GM12872 (cell line): ENCODE data around the gene TLE4.

Source experiments
- TF ChIP-seq, protein P1 (sequence below): IDR thresholded peaks from 3 replicates; pipeline ENCODE4 v1.5.1; 2011; ENCODE audit warnings: low read depth, mild to moderate bottlenecking, low read length, moderate library complexity; ENCODE audit not compliant: insufficient read depth

Gene TLE4

DNA sequence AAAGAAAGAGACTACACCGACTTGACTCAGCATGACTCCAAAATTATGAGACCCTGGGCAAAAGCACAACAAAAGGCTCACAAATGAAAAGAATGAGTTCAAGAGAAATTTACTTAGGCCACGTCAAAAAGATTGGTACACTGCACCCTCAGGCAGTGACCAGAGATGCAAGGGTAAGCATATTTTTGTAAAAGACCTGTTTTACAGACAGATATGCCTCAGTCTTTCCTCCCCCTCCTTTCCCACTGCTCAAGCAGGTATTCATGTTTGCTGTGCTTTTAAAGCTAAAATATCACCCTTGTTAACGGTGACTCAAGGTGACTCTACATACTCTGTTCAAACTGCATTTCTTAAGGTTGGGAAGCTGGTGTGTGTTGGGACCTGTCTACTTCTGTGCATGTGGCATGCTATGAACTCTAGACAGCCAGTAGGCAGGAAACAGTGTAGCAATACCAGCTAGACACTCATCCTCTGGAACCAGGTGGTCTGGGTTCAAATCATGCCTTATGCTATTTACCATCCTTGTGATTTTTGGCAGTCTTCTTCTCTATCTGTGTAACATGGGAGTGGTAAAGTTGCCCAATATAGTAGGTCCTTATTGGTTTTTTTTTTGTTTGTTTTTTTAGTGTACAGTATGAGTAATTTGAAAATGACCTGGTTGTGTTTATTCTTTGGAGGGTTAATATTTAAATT is 98.7 kb downstream of the TLE4 start:
- TF ChIP-seq, protein P1, sequence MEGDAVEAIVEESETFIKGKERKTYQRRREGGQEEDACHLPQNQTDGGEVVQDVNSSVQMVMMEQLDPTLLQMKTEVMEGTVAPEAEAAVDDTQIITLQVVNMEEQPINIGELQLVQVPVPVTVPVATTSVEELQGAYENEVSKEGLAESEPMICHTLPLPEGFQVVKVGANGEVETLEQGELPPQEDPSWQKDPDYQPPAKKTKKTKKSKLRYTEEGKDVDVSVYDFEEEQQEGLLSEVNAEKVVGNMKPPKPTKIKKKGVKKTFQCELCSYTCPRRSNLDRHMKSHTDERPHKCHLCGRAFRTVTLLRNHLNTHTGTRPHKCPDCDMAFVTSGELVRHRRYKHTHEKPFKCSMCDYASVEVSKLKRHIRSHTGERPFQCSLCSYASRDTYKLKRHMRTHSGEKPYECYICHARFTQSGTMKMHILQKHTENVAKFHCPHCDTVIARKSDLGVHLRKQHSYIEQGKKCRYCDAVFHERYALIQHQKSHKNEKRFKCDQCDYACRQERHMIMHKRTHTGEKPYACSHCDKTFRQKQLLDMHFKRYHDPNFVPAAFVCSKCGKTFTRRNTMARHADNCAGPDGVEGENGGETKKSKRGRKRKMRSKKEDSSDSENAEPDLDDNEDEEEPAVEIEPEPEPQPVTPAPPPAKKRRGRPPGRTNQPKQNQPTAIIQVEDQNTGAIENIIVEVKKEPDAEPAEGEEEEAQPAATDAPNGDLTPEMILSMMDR, result no peak

DNA sequence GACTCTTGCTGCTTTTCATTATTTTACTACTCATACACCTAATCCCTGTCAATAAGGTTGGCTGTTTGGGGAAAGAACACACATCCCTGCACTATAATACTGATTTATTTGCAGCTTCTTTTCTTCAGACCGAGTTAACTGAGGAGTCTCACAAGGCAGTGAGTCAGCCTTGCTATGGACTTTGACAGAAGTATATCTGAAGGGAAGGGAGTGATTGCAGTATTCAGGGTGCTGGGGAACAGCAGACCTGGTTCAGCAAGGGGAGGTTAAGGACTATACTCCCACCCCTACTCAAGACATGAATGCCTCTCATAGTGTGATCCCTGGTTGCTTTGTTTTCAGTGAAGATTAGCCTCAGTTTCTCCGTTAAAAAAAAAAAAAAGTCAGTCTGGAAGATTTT is 99.8 kb downstream of the TLE4 start:
- TF ChIP-seq, protein P1, result no peak

DNA sequence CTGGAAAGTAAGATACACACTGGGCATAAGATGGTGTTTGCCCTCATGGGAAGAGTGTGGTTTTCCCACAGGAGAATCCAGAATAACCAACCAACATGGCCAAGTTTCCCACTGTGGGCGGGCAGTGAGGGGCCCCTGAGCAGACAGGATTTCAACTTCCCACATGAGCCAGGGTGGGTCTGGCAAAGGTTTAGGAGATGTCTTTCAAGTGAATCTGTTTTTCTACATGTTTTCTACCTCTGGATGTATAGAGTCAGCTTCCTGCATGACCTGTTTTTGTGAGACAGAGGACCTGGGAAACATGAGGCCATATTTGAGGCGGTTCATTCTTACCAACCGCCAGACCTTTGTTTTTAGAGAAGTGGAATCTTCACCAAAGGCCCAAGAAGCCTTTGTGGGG is 100.5 kb downstream of the TLE4 start:
- TF ChIP-seq, protein P1, result no peak

DNA sequence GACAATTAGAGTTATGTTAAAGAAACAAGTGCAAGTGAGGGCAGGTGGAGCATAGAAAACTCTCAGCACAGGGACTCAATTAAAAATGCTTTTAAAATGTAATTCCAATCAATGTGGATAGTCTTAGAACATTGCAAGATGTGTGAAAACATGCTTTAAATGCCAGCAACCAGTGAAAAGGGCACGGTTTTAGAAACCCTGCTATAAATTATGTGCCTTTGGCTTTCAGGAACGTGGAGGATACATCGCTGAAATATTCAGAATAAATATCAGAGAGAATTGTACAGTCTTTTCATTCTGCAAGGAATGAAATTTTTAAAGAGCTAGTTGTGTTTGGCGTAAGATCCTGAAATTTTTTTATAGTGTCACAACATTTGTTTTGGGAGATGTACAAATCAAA is 101.1 kb downstream of the TLE4 start:
- TF ChIP-seq, protein P1, result no peak

DNA sequence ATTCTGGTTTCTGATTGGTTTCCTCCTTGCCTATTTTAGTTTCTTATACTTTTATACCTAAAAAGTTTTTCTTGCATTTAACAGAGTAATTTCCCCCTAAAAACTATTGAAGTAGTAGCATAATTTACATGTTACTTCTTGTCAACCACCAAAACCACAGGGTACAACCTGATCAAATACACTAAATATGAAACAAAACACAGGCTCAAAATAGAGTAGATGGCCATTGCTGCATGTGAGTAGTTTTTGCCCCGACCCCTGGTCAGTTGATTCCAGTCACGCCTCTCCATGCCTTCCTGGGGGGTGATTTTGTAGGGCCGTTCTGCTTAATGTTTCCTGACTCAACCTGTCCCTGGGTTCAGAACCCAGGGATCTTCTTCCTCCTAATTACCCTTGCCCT is 101.8 kb downstream of the TLE4 start:
- TF ChIP-seq, protein P1, result no peak

DNA sequence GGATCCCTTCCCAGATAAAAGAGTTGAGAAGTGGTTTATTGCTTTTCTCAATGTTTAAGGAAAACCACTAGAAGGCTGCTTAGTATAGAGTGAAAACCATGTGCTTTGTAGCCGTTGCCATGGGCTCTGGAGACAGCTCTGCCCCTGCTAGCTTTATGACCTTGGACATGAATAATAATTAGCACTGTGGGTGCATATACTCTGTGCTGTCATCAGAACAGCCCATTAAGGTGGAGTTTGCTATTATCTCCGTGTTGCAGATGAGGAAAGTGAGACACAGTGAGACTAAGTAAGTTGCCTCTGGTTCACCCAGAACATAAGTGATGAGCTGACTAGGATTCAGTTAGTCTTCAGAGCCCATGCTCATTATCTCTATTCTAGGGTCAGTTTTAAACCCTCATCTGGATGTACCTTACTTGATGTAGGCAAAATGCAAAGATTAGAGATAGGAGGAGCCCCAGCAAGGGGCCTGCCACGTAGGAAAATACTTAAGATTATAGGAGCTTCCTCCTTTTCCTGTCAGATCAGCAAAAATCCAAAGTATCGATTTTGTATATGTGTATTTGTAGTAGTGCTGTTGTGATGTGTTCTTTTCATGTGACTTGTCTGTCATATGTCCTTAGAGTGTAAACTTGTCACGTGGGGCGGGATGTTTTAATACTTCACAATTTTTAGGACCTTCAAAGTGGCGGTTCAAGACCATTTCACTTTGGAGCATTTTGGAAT is 102.5 kb downstream of the TLE4 start:
- TF ChIP-seq, protein P1, result no peak

DNA sequence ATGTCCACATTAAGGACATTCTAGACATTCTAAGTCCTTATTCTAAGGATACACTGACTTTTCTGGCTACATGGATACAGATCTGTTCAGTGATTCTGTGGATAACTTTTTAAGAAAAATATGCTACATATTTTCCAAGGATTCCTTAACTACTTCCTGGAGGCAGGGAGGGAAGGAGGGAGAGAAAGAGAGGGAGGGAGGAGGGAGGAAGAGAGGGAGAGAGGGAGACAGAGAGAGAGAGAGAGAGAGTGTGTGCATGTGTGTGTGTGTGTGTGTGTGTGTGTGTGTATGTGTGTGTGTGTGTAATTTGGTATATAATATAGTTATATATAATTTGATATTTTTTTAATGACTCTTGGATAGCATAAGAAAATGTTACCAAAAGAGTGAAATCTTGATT is 109.8 kb downstream of the TLE4 start:
- TF ChIP-seq, protein P1, result no peak
